Naive thymus-derived CD8-positive, alpha-beta T cell (primary cell): Measurements from ENCODE around the gene SPA17. TPM values are rescaled to one million over a fixed set of nuclear protein-coding genes. Genes with fewer than 3 reads are reported as not detected.

Experiments
- ATAC-seq, 2 donors: fragments of 150-1000 bp; cut with Tn5 transposase in 1 of 2; sonication (Bioruptor Pico), chemical (Tn5 transposase) in 1 of 2; 1 replicate in 1 of 2; 2 replicates in 1 of 2; pipeline ENCODE4 v1.10.0; 2021; ENCODE audit warnings: mild to moderate bottlenecking in 2 of 2, moderate library complexity in 2 of 2
- POLR2A ChIA-PET: fragments of 350-600 bp; sonication (Branson Sonifier 250); formaldehyde crosslinking; loops from one replicate; lab custom pipeline; 2021; ENCODE audit warnings: antibody characterized with exemption; lab: Charles Lee
- DNase-seq, 10 donors: peaks; one replicate each; pipeline versions ENCODE4 v3.0.0 to v3.0.0-alpha.2; 2020 to 2022
- H3K27ac Mint-ChIP-seq, 10 donors: one replicate each; pipeline ENCODE4 v1.8.0; 2020 to 2022; ENCODE audit warnings: mild to moderate bottlenecking in 10 of 10, mixed read lengths in 10 of 10, moderate library complexity in 4 of 10, inconsistent platforms in 1 of 10
- H3K27me3 Mint-ChIP-seq, 5 donors: one replicate each; pipeline ENCODE4 v1.8.0; 2021 to 2022; ENCODE audit warnings: mixed read lengths in 5 of 5
- H3K36me3 Mint-ChIP-seq, 3 donors: one replicate each; pipeline ENCODE4 v1.8.0; 2020 to 2022; ENCODE audit warnings: mixed read lengths in 3 of 3, mild to moderate bottlenecking in 2 of 3, inconsistent platforms in 1 of 3
- H3K4me1 Mint-ChIP-seq, 4 donors: one replicate each; pipeline ENCODE4 v1.8.0; 2021 to 2022; ENCODE audit warnings: mixed read lengths in 4 of 4
- H3K4me3 Mint-ChIP-seq, 10 donors: one replicate each; pipeline ENCODE4 v1.8.0; 2020 to 2022; ENCODE audit warnings: mild to moderate bottlenecking in 10 of 10, mixed read lengths in 10 of 10, moderate library complexity in 6 of 10, inconsistent platforms in 1 of 10
- H3K9me3 Mint-ChIP-seq, 9 donors: one replicate each; pipeline ENCODE4 v1.8.0; 2020 to 2022; ENCODE audit warnings: mixed read lengths in 9 of 9, mild to moderate bottlenecking in 3 of 9, inconsistent platforms in 1 of 9, moderate library complexity in 1 of 9
- polyA plus RNA-seq, 3 donors: library from polyadenylated mRNA; unstranded; fragments of 300-500 nt; fragmentation: Illumina TruSeq; gene quantifications; one replicate each; pipeline ENCODE4 v1.2.3, GENCODE V29; 2021
- total RNA-seq, 8 experiments: library from RNA in 2 of 8; stranded (reverse) in 2 of 8; gene quantifications; one replicate each; pipeline ENCODE4 v1.2.3 and lab custom pipeline; 2021 to 2026

Gene SPA17
- under 1 TPM; 0.36 to 0.73 TPM for total RNA-seq
- polyA plus RNA-seq, result 1 to 10 TPM; 1.2 to 2.5 (median 1.7) TPM
- total RNA-seq (lab: John Stamatoyannopoulos, UW), result 0.49 to 2.6 (median 1.7) reads per million in 6 experiments

GRCh38 chr11:124673333-124674167, at the start of gene SPA17, which contains the start of gene SIAE:
Gene SPA17 (plus strand): TSS chr11:124673904. CDS start chr11:124675265, 1,361 bp downstream.
Gene SIAE (minus strand): TSS chr11:124673739. CDS start chr11:124673708, 31 bp downstream.
- Mint-ChIP-seq H3K27ac (peak within 1 kb of the TSS in 9 of 10 donors; percentile 95 to 100 (median 98)), H3K4me1 (peaks cover 18 to 39% (median 26%) of the 10 kb centered on the region in 4 donors)
- POLR2A ChIA-PET, result interaction anchor here (0.6 to 6.5 kb wide), 13 partner anchors 10 to 280 kb away, joined by 3 to 63 read pairs (median 5); partner anchors contain the start of genes CCDC15, ESAM, MSANTD2 and TBRG1

DNA sequence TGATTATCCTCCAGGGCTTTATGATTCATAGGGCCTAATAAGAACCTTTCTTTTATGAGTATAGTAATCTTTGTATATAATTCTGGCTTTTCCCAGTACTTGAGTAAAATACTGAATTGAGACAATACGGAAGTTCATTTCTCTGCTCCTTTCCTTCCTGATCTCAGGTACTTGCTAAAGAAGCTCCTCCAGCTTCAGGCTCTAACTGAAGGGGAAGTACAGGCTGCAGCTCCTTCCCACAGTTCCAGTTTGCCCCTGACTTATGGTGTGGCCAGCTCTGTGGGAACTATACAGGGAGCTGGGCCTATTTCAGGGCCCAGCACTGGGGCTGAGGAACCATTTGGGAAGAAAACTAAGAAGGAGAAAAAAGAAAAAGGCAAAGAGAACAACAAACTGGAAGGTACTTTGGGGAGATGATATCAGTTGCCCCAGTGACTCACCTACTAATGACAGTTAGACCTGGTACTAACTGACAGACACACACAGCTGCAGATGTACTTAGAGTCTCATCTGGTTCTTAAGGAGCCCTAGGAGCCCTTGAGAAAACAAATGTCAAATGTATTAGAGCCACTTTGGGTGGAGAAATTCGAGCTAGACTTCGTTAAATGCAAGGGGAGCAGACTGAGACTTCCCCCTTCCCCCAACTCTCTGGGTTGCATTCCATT, 48.1 kb upstream of the SPA17 start:
- no peak for DNase-seq
- peaks cover 4 to 53% (median 6%) of the 10 kb centered on the region in 3 donors for H3K36me3 Mint-ChIP-seq
- ATAC-seq, result no peak
- peak overlapping the region in 4 of 10 donors; percentile 17 to 91 (median 64) for H3K27ac Mint-ChIP-seq
- peaks cover 19 to 45% (median 43%) of the 10 kb centered on the region in 4 donors for H3K4me1 Mint-ChIP-seq
- H3K27me3 Mint-ChIP-seq, result no peaks in the 10 kb centered on the region
- POLR2A ChIA-PET, result no interaction called here
- peak overlapping the region in 4 of 10 donors; percentile 28 to 63 (median 34) for H3K4me3 Mint-ChIP-seq
- no peaks in the 10 kb centered on the region for H3K9me3 Mint-ChIP-seq

More at GRCh38 chr11:124673333-124674167, at the start of gene SPA17, which contains the start of gene SIAE:
- peak within 1 kb of the TSS; percentile 78 to 98 (median 91) for H3K4me3 Mint-ChIP-seq
- H3K36me3 Mint-ChIP-seq, result peaks cover 0 to 2% (median 0%) of the 10 kb centered on the region in 3 donors
- H3K9me3 Mint-ChIP-seq, result peaks cover 0 to 2% (median 0%) of the 10 kb centered on the region in 9 donors
- H3K27me3 Mint-ChIP-seq, result peaks cover 0 to 2% (median 0%) of the 10 kb centered on the region in 5 donors
- DNase-seq (peak; percentile 75 to 93 (median 88)), ATAC-seq (peak; percentile 75)

DNA sequence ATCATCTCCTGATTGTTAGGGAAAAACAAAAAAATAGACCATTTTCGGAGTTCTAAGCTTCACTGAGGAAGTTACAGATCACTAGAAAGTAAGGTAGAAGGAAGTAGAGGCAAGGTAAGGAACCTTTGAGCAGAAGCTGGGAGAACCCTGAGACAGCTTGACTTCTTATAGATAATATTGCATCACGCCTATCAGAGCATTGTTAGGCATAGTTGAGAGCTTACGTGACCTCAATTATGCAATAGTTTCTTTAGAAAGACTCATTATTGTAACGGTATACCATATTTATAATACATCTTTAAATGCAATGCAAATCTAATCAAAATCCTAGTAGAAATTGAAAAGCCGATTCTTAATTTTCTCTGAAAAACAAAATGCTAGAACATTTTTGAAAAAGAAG, 46.2 kb upstream of the SPA17 start:
- ATAC-seq (no peak), DNase-seq (no peak)
- Mint-ChIP-seq H3K4me1 (peaks cover 19 to 45% (median 37%) of the 10 kb centered on the region in 4 donors), H3K9me3 (no peaks in the 10 kb centered on the region), H3K4me3 (no peak overlapping the region), H3K27ac (peak overlapping the region in 2 of 10 donors; percentile 14 to 63), H3K27me3 (no peaks in the 10 kb centered on the region), H3K36me3 (peaks cover 6 to 72% (median 15%) of the 10 kb centered on the region in 3 donors)
- POLR2A ChIA-PET, result no interaction called here

DNA sequence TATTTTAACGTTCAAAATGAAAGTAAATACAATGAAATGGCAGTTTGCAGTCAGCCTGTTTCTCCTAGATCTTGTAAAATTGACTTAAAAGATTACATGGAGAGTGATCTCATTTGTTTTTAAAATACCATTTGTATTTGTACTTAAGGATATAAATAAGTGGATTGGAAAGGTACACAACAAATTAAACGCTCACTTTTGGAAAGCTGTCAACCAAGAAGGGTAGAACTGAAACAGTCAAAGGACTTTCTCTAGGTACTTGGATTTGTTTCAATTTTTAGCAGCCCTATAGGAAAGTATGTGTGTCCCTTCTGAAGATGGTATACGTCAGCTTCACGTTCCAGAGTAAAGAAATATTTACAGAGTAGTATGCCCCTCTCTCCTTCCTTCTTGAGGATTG, 43.7 kb upstream of the SPA17 start:
- peak overlapping the region in 2 of 10 donors; percentile 41 to 63 for H3K27ac Mint-ChIP-seq

GRCh38 chr11:124633355-124633754, 40.3 kb upstream of the SPA17 start:
- H3K9me3 Mint-ChIP-seq, result no peaks in the 10 kb centered on the region
- peaks cover 0 to 88% (median 25%) of the 10 kb centered on the region in 3 donors for H3K36me3 Mint-ChIP-seq
- no peak overlapping the region for H3K4me3 Mint-ChIP-seq
- no peak for ATAC-seq
- no peak for DNase-seq
- H3K4me1 Mint-ChIP-seq, result peaks cover 0 to 6% (median 3%) of the 10 kb centered on the region in 4 donors
- POLR2A ChIA-PET, result interaction anchor here (0.6 kb wide), 1 partner anchor 893 kb away, joined by 4 read pairs; no protein-coding TSS in a partner anchor
- no peak overlapping the region for H3K27ac Mint-ChIP-seq
- H3K27me3 Mint-ChIP-seq, result no peaks in the 10 kb centered on the region

More for the DNA sequence above, 43.7 kb upstream of the SPA17 start:
- Mint-ChIP-seq H3K4me1 (peaks cover 12 to 31% (median 21%) of the 10 kb centered on the region in 4 donors), H3K27me3 (no peaks in the 10 kb centered on the region), H3K36me3 (peaks cover 6 to 87% (median 25%) of the 10 kb centered on the region in 3 donors), H3K4me3 (no peak overlapping the region), H3K9me3 (no peaks in the 10 kb centered on the region)
- POLR2A ChIA-PET, result no interaction called here
- no peak for ATAC-seq
- DNase-seq, result no peak

- POLR2A ChIA-PET, result no interaction called here
- H3K27ac Mint-ChIP-seq, result peak overlapping the region in 1 of 10 donors; percentile 15
- no peak overlapping the region for H3K4me3 Mint-ChIP-seq
- peaks cover 0 to 69% (median 19%) of the 10 kb centered on the region in 3 donors for H3K36me3 Mint-ChIP-seq
- ATAC-seq, result no peak
- no peaks in the 10 kb centered on the region for H3K9me3 Mint-ChIP-seq
- DNase-seq, result no peak
- H3K27me3 Mint-ChIP-seq, result no peaks in the 10 kb centered on the region
- H3K4me1 Mint-ChIP-seq, result no peaks in the 10 kb centered on the region
These were observed 37.8 kb upstream of the SPA17 start for GRCh38 chr11:124635932-124636331.

GRCh38 chr11:124638500-124638899, 35.2 kb upstream of the SPA17 start:
- Mint-ChIP-seq H3K27me3 (no peaks in the 10 kb centered on the region), H3K9me3 (no peaks in the 10 kb centered on the region), H3K27ac (peak overlapping the region in 3 of 10 donors; percentile 3 to 64 (median 61)), H3K4me3 (no peak overlapping the region), H3K4me1 (no peaks in the 10 kb centered on the region), H3K36me3 (peaks cover 0 to 43% (median 3%) of the 10 kb centered on the region in 3 donors)
- no peak for ATAC-seq
- DNase-seq, result no peak
- POLR2A ChIA-PET, result interaction anchor here (1.2 kb wide), 1 partner anchor 207 kb away, joined by 3 read pairs; no protein-coding TSS in a partner anchor

DNA sequence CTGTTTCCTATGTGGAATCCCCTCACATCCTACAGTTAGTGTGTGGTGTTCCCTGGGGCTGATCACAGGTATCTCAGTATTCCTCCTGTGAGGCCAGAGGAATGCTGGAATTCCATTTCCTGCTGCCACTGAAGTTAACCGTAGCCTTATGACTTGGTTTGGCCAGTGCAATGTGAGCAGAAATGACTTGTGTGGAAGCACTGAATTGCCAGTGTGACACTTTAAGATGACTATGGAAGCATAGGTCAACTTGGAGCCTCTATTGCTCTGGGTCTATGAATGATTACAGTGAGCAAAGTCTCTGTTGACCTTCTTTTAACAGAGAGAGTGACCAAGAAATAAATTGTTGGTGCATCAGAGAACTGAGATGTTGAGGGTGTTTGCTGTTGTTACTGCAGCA, 34.5 kb upstream of the SPA17 start:
- H3K27ac Mint-ChIP-seq, result peak overlapping the region in 1 of 10 donors; percentile 63
- peaks cover 0 to 36% (median 0%) of the 10 kb centered on the region in 3 donors for H3K36me3 Mint-ChIP-seq
- POLR2A ChIA-PET, result interaction anchor here (1.2 kb wide), 1 partner anchor 206 kb away, joined by 3 read pairs; no protein-coding TSS in a partner anchor
- no peak overlapping the region for H3K4me3 Mint-ChIP-seq
- H3K9me3 Mint-ChIP-seq, result no peaks in the 10 kb centered on the region
- ATAC-seq (no peak), DNase-seq (no peak)
- H3K27me3 Mint-ChIP-seq, result no peaks in the 10 kb centered on the region
- H3K4me1 Mint-ChIP-seq, result no peaks in the 10 kb centered on the region

DNA sequence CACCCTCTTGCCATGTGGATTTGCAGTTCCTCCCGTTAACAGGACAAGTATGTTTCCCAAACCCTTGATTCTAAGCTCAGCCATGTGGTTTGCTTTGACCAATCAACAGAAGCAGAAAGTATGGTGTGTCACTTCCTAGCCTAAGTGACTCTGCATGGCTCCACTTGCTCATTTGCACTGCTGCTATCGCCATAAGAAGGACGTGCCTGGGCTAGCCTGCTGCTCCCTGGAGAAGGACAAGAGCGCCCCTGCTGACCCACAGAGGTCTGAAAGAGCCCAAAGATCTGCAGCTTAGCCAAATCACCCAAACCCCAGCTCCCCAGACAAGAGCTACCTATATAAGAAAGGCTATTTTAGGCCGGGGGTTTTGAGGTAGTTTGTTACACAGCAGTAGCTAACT, 33.0 kb upstream of the SPA17 start:
- no peak for DNase-seq
- H3K9me3 Mint-ChIP-seq, result no peaks in the 10 kb centered on the region
- peaks cover 0 to 7% (median 4%) of the 10 kb centered on the region in 4 donors for H3K4me1 Mint-ChIP-seq
- POLR2A ChIA-PET, result no interaction called here
- H3K4me3 Mint-ChIP-seq, result no peak overlapping the region
- ATAC-seq, result no peak
- peak overlapping the region in 1 of 10 donors; percentile 13 for H3K27ac Mint-ChIP-seq
- H3K36me3 Mint-ChIP-seq, result peaks cover 0 to 27% (median 0%) of the 10 kb centered on the region in 3 donors
- H3K27me3 Mint-ChIP-seq, result no peaks in the 10 kb centered on the region

- ATAC-seq, result no peak
- POLR2A ChIA-PET, result interaction anchor here (0.7 kb wide), 1 partner anchor 195 kb away, joined by 3 read pairs; no protein-coding TSS in a partner anchor
- Mint-ChIP-seq H3K4me3 (no peak overlapping the region), H3K27ac (peak overlapping the region in 1 of 10 donors; percentile 48), H3K27me3 (no peaks in the 10 kb centered on the region), H3K36me3 (peaks cover 0 to 13% (median 0%) of the 10 kb centered on the region in 3 donors), H3K9me3 (no peaks in the 10 kb centered on the region), H3K4me1 (peaks cover 0 to 7% (median 4%) of the 10 kb centered on the region in 4 donors)
- no peak for DNase-seq
These were observed 31.1 kb upstream of the SPA17 start for GRCh38 chr11:124642628-124643027.

GRCh38 chr11:124643042-124643604, 30.6 kb upstream of the SPA17 start:
- H3K4me1 Mint-ChIP-seq, result peaks cover 0 to 7% (median 4%) of the 10 kb centered on the region in 4 donors
- H3K27ac Mint-ChIP-seq, result peak overlapping the region in 1 of 10 donors; percentile 48
- H3K27me3 Mint-ChIP-seq, result no peaks in the 10 kb centered on the region
- DNase-seq (no peak), ATAC-seq (no peak)
- no peaks in the 10 kb centered on the region for H3K9me3 Mint-ChIP-seq
- peaks cover 0 to 9% (median 0%) of the 10 kb centered on the region in 3 donors for H3K36me3 Mint-ChIP-seq
- POLR2A ChIA-PET, result interaction anchor here (0.7 kb wide), 1 partner anchor 195 kb away, joined by 3 read pairs; no protein-coding TSS in a partner anchor
- H3K4me3 Mint-ChIP-seq, result no peak overlapping the region
